Epidermal melanocyte (primary cell): ENCODE data around the gene S100A10.

Experiments
- DNase-seq: peaks from one replicate; pipeline ENCODE4 v3.0.0; 2011; ENCODE audit warnings: low spot score; ENCODE audit not compliant: insufficient read length

S100A10 gene

GRCh38 chr1:152013664-152014237, 20.1 kb upstream of the S100A10 start:
- DNase-seq: no peak

GRCh38 chr1:152009691-152010090, 16.0 kb upstream of the S100A10 start:
- DNase-seq: no peak

GRCh38 chr1:152007047-152007446, 13.4 kb upstream of the S100A10 start:
- no peak for DNase-seq

GRCh38 chr1:152005360-152005912, 11.8 kb upstream of the S100A10 start:
- no peak for DNase-seq

GRCh38 chr1:152003846-152004442, 10.3 kb upstream of the S100A10 start:
- DNase-seq: no peak

GRCh38 chr1:152002960-152003359, 9.3 kb upstream of the S100A10 start:
- no peak for DNase-seq

- peak; percentile 69 for DNase-seq
Observed at GRCh38 chr1:152001631-152002584, 8.2 kb upstream of the S100A10 start.

GRCh38 chr1:152000964-152001630, 7.4 kb upstream of the S100A10 start:
- no peak for DNase-seq

GRCh38 chr1:151998611-151999362, 5.1 kb upstream of the S100A10 start:
- DNase-seq: no peak

GRCh38 chr1:151997284-151997570, 3.6 kb upstream of the S100A10 start:
- DNase-seq: no peak

GRCh38 chr1:151995774-151996173, 2.1 kb upstream of the S100A10 start:
- DNase-seq: no peak

- DNase-seq: no peak
Observed at GRCh38 chr1:151994956-151995355, 1.3 kb upstream of the S100A10 start.

- no peak for DNase-seq
Observed at GRCh38 chr1:151993084-151993733, 450 bp downstream of the S100A10 start.

GRCh38 chr1:151992303-151993083, 1.2 kb downstream of the S100A10 start:
- DNase-seq: no peak

GRCh38 chr1:151991663-151992302, 1.9 kb downstream of the S100A10 start:
- no peak for DNase-seq

GRCh38 chr1:151990856-151991198, 2.8 kb downstream of the S100A10 start:
- no peak for DNase-seq

- no peak for DNase-seq
Observed at GRCh38 chr1:151990058-151990855, 3.4 kb downstream of the S100A10 start.

- DNase-seq: no peak
Observed at GRCh38 chr1:151989211-151989862, 4.3 kb downstream of the S100A10 start.
